Neuronal stem cell (in vitro differentiated cells): Measurements from ENCODE around the gene MAP3K4.

Experiments used
- DNase-seq: peaks from one replicate; pipeline ENCODE4 v3.0.0-alpha.2; 2013; ENCODE audit warnings: low spot score
- H2AFZ ChIP-seq: one replicate; pipeline ENCODE4 v1.6.1; 2013; ENCODE audit warnings: mild to moderate bottlenecking, low read length, inconsistent platforms
- H2AK5ac ChIP-seq: 2 replicates; pipeline ENCODE4 v1.6.1; 2013; ENCODE audit warnings: low read depth, mild to moderate bottlenecking, inconsistent platforms, low read length, moderate library complexity, mixed read lengths
- H2BK120ac ChIP-seq: 2 replicates; pipeline ENCODE4 v1.6.1; 2013; ENCODE audit warnings: low read depth, mild to moderate bottlenecking, inconsistent platforms, low read length, moderate library complexity, mixed read lengths
- H2BK12ac ChIP-seq: one replicate; pipeline ENCODE4 v1.6.1; 2013; ENCODE audit warnings: low read length, inconsistent platforms
- H2BK15ac ChIP-seq: 2 replicates; pipeline ENCODE4 v1.6.1; 2013; ENCODE audit warnings: mild to moderate bottlenecking, low read length, inconsistent platforms, mixed read lengths
- H2BK5ac ChIP-seq: one replicate; pipeline ENCODE4 v1.6.1; 2013; ENCODE audit warnings: inconsistent platforms, mild to moderate bottlenecking, low read length, moderate library complexity
- H3K14ac ChIP-seq: one replicate; pipeline ENCODE4 v1.6.1; 2013; ENCODE audit warnings: low read length, inconsistent platforms
- H3K18ac ChIP-seq: 2 replicates; pipeline ENCODE4 v1.6.1; 2013; ENCODE audit warnings: low read length, inconsistent platforms
- H3K23ac ChIP-seq: 2 replicates; pipeline ENCODE4 v1.6.1; 2013; ENCODE audit warnings: low read depth, mild to moderate bottlenecking, mixed read lengths, low read length, inconsistent platforms; ENCODE audit not compliant: poor library complexity
- H3K27ac ChIP-seq: replicated peaks from 3 replicates; pipeline ENCODE4 v1.5.1; 2013; ENCODE audit warnings: low read length, inconsistent platforms
- H3K27me3 ChIP-seq, 3 experiments: 2 replicates each; pipeline ENCODE4 v1.6.1; 2013; ENCODE audit warnings: low read length in 3 of 3, mild to moderate bottlenecking in 2 of 3, inconsistent platforms in 1 of 3, low read depth in 1 of 3, mixed read lengths in 1 of 3, moderate library complexity in 1 of 3; ENCODE audit not compliant: control insufficient read depth in 3 of 3, insufficient read depth in 3 of 3
- H3K36me3 ChIP-seq, 2 donors: replicated peaks in 1 of 2; 2 replicates each; pipeline ENCODE4 v1.6.1; 2013; ENCODE audit warnings: low read length in 2 of 2; ENCODE audit not compliant: control insufficient read depth in 2 of 2, insufficient read depth in 2 of 2
- H3K4ac ChIP-seq: 2 replicates; pipeline ENCODE4 v1.6.1; 2013; ENCODE audit warnings: inconsistent platforms, mild to moderate bottlenecking, low read length, moderate library complexity
- H3K4me1 ChIP-seq, 2 donors: 1 replicate in 1 of 2; 2 replicates in 1 of 2; pipeline ENCODE4 v1.6.1; 2013; ENCODE audit warnings: low read length in 2 of 2, low read depth in 1 of 2; ENCODE audit not compliant: control insufficient read depth in 2 of 2, insufficient read depth in 1 of 2
- H3K4me2 ChIP-seq: one replicate; pipeline ENCODE4 v1.6.1; 2013; ENCODE audit warnings: mild to moderate bottlenecking, low read length, inconsistent platforms; ENCODE audit not compliant: insufficient read depth, poor library complexity, severe bottlenecking
- H3K4me3 ChIP-seq, 2 donors: 2 replicates each; pipeline ENCODE4 v1.5.1; 2013; ENCODE audit warnings: low read length in 2 of 2, mild to moderate bottlenecking in 2 of 2, inconsistent platforms in 1 of 2, moderate library complexity in 1 of 2
- H3K79me1 ChIP-seq: one replicate; pipeline ENCODE4 v1.6.1; 2013; ENCODE audit warnings: low read depth, mild to moderate bottlenecking, inconsistent platforms, low read length, moderate library complexity
- H3K9ac ChIP-seq: one replicate; pipeline ENCODE4 v1.6.1; 2013; ENCODE audit warnings: mild to moderate bottlenecking, low read depth, low read length, inconsistent platforms; ENCODE audit not compliant: poor library complexity
- H3K9me3 ChIP-seq, 2 donors: replicated peaks in 1 of 2; 2 replicates each; pipeline versions ENCODE3 to v1.6.1; 2013; ENCODE audit warnings: low read length in 2 of 2, mild to moderate bottlenecking in 2 of 2, inconsistent platforms in 1 of 2, low read depth in 1 of 2, mixed read lengths in 1 of 2, moderate library complexity in 1 of 2; ENCODE audit not compliant: control insufficient read depth in 2 of 2, insufficient read depth in 1 of 2
- H4K8ac ChIP-seq: one replicate; pipeline ENCODE4 v1.6.1; 2013; ENCODE audit warnings: low read depth, mild to moderate bottlenecking, inconsistent platforms, low read length, moderate library complexity
- H4K91ac ChIP-seq: one replicate; pipeline ENCODE4 v1.6.1; 2013; ENCODE audit warnings: low read length, low read depth, mild to moderate bottlenecking, inconsistent platforms; ENCODE audit not compliant: poor library complexity
- WGBS, 2 donors: extraction: QIAGEN DNeasy Blood & Tissue Kit; methylation state at CpG; one replicate each; pipeline ENCODE4 v1.1.7; 2013; ENCODE audit warnings: missing lambda C conversion rate in 2 of 2, mixed read lengths in 1 of 2; ENCODE audit not compliant: insufficient read length in 2 of 2, insufficient replicate concordance in 1 of 2; ENCODE audit errors: extremely low coverage in 2 of 2; 5-methylcytosine and 5-hydroxymethylcytosine counted together

The MAP3K4 gene

DNA sequence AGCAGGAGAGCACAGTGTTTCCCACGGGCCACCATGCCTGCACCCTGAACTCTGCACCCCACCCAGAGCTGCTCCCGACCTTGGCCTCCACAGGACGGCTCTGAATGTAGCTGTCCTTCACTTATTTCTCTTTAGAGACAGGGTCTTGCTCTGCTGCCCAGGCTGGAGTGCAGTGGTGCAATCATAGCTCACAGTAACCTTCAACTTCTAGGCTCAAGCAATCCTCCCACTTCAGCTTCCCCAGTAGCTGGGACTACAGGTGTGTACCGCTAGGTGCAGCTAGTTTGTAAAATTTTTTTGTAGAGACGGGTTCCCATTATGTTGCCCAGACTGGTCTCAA lies 151.4 kb downstream of the MAP3K4 start:
- Histone ChIP-seq H4K8ac (no peak overlapping the region), H3K79me1 (no peaks in the 10 kb centered on the region), H3K4ac (no peak overlapping the region), H2BK5ac (no peak overlapping the region), H2BK12ac (no peak overlapping the region), H2AFZ (no peak overlapping the region), H3K9me3 (peaks cover 0 to 5% of the 10 kb centered on the region in 2 donors), H3K27ac (no peak overlapping the region), H3K18ac (peak overlapping the region; percentile 16), H3K4me2 (no peak overlapping the region), H2BK15ac (no peak overlapping the region), H3K4me3 (no peak overlapping the region), H3K14ac (no peak overlapping the region), H3K23ac (no peak overlapping the region), H2BK120ac (no peak overlapping the region), H3K4me1 (no peaks in the 10 kb centered on the region), H2AK5ac (no peak overlapping the region), H3K9ac (no peak overlapping the region), H4K91ac (no peak overlapping the region), H3K27me3 (no peaks in the 10 kb centered on the region), H3K36me3 (peaks cover 40 to 79% of the 10 kb centered on the region in 2 donors)
- DNase-seq, result no peak
- whole genome bisulfite sequencing, 2 donors, result no CpG with 5 or more reads among the region's 5 CpGs

DNA sequence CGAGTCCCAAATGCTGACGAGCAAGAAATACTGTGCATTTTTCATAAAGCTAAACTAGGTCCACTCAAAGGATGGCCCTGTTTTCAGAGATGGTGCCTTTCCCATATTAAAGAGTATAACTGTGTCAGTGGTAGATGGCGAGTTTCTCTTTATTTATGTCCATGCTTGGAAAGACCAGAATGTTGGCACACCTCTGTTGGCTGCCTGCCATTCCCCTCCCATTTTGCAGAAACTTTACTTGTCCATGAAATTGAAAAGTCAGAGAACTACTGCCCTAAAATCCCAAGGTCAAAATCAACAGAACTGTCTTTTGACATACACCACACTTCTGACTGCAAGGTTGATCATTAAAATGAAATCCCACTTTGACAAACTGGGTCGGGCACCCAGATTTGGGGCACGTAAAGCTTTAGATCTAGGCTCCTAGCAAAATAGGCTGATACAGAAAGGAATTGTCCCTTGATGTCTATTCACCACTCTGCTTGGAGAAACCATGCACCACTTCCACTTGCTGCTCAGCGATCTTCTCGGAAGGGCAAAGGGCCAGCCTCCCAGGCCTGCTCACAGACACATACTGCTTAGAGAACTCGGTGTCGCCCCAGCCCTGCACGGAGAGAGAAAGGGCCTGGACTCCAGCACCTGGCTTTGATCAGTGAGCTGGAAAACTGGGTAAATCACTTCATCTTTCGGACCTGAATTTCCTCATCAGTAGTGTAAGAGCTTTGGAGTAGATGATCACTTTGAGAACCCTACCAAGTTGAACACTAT lies 152.3 kb downstream of the MAP3K4 start:
- peaks cover 44 to 79% of the 10 kb centered on the region in 2 donors for H3K36me3 ChIP-seq
- no peak for DNase-seq
- no peak overlapping the region for H3K4me2 ChIP-seq

DNA sequence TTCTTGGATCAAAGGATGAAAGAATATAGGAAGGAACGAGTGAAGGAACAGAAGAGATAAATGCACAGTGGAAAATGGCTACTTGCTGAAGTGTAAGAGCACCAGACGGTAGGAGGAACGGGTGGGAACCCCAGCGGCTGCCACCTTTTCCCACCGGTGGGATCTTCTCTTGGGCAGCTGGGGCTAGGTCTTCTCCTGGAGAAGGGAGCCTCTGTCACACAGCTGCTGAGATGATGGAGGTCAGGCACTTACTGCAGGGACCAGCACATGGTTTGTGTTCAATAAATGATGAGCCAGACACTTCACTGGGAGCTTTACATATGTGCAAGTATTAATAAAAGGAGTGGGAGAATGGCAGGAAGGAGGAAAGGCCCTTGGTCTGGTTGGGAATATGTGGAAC lies 158.6 kb downstream of the MAP3K4 start:
- no peak overlapping the region for H2AFZ ChIP-seq
- H2BK120ac ChIP-seq, result no peak overlapping the region
- no peaks in the 10 kb centered on the region for H3K27me3 ChIP-seq
- H2BK5ac ChIP-seq, result no peak overlapping the region
- no peaks in the 10 kb centered on the region for H3K4me1 ChIP-seq
- H3K23ac ChIP-seq, result no peak overlapping the region
- H3K4me2 ChIP-seq, result no peak overlapping the region
- no peak overlapping the region for H4K8ac ChIP-seq
- H3K14ac ChIP-seq, result no peak overlapping the region
- no peak for DNase-seq
- peaks cover 0 to 2% of the 10 kb centered on the region in 2 donors for H3K9me3 ChIP-seq
- peaks cover 65 to 84% of the 10 kb centered on the region in 2 donors for H3K36me3 ChIP-seq
- peak overlapping the region; percentile 63 for H3K9ac ChIP-seq
- no peak overlapping the region for H2AK5ac ChIP-seq
- H3K79me1 ChIP-seq, result no peaks in the 10 kb centered on the region
- H3K27ac ChIP-seq, result no peak overlapping the region
- WGBS, 2 donors, result no CpG with 5 or more reads among the region's 5 CpGs
- no peak overlapping the region for H4K91ac ChIP-seq
- no peak overlapping the region for H3K18ac ChIP-seq
- no peak overlapping the region for H2BK12ac ChIP-seq
- H2BK15ac ChIP-seq, result no peak overlapping the region
- no peak overlapping the region for H3K4me3 ChIP-seq
- H3K4ac ChIP-seq, result no peak overlapping the region

More for the DNA sequence above, 152.3 kb downstream of the MAP3K4 start:
- Histone ChIP-seq H2BK120ac (no peak overlapping the region), H3K9me3 (peaks cover 0 to 3% of the 10 kb centered on the region in 2 donors), H3K4me1 (no peaks in the 10 kb centered on the region), H3K4me3 (no peak overlapping the region), H3K14ac (no peak overlapping the region), H2AFZ (no peak overlapping the region), H4K91ac (no peak overlapping the region), H3K27ac (no peak overlapping the region), H3K23ac (no peak overlapping the region), H2BK15ac (no peak overlapping the region), H3K18ac (no peak overlapping the region), H3K4ac (no peak overlapping the region), H2BK12ac (no peak overlapping the region), H3K9ac (no peak overlapping the region), H3K79me1 (no peaks in the 10 kb centered on the region), H2BK5ac (no peak overlapping the region), H2AK5ac (no peak overlapping the region), H4K8ac (no peak overlapping the region), H3K27me3 (no peaks in the 10 kb centered on the region)
- no CpG with 5 or more reads among the region's 11 CpGs for WGBS, 2 donors

- Histone ChIP-seq H3K14ac (no peak overlapping the region), H3K27ac (no peak overlapping the region), H2AFZ (no peak overlapping the region), H3K4me1 (no peaks in the 10 kb centered on the region), H2BK5ac (no peak overlapping the region), H3K4me3 (no peak overlapping the region), H3K4ac (no peak overlapping the region), H3K9me3 (peaks cover 0 to 2% of the 10 kb centered on the region in 2 donors), H2BK12ac (no peak overlapping the region), H3K23ac (peak overlapping the region; percentile 2), H3K4me2 (no peak overlapping the region), H2BK120ac (no peak overlapping the region), H4K8ac (no peak overlapping the region), H3K9ac (no peak overlapping the region), H2BK15ac (no peak overlapping the region), H2AK5ac (no peak overlapping the region), H3K27me3 (no peaks in the 10 kb centered on the region), H4K91ac (no peak overlapping the region), H3K36me3 (peaks cover 64 to 83% of the 10 kb centered on the region in 2 donors), H3K18ac (no peak overlapping the region), H3K79me1 (no peaks in the 10 kb centered on the region)
- no CpG with 5 or more reads among the region's 8 CpGs for WGBS, 2 donors
- no peak for DNase-seq
These were observed 159.0 kb downstream of the MAP3K4 start for GRCh38 chr6:161150566-161150965.
